Glomerular visceral epithelial cell (primary cell): ENCODE results near the gene OPCML.
A peak's percentile ranks its signal among the peaks of the same experiment; 100 is the strongest.

ENCODE experiments used
- DNase-seq: peaks from one replicate; pipeline ENCODE4 v3.0.0-alpha.2; 2016; ENCODE audit errors: extremely low spot score

OPCML gene

DNA sequence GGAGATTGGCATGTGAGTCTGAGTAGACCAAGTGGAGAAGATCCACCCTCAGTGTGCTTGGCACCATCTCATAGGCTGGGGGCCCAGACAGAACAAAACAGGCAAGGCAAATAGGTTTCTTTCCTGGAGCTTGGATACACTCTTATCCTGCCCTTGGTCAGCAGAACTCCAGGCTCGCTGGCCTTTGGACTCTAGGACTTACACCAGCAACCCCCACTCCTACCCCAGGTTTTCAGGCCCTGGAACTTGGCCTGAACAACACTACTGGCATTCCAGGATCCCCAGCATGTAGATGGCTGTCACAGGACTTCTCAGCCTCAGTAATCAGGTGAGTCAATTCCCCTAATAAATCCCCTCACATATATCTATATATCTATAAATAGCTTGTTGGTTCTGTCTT, 637.7 kb downstream of the OPCML start:
- DNase-seq, result no peak

DNA sequence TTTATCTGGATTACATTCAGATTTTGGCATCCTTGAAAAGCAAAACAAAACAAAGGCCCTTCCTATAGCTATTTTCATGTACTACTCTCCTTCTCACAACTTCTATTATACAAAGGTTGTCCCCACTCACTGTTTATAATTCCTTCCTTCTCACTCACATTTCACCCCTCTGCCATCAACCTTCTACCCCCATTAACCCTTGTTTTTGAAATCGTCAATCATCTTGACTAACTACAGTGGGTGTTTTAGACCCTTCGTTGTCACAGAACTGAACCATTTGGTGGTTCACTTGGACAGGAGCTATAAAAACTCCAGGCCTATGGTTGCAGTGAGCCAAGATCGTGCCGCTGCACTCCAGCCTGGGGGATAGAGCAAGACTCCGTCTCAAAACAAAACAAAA, 639.4 kb downstream of the OPCML start:
- no peak for DNase-seq

DNA sequence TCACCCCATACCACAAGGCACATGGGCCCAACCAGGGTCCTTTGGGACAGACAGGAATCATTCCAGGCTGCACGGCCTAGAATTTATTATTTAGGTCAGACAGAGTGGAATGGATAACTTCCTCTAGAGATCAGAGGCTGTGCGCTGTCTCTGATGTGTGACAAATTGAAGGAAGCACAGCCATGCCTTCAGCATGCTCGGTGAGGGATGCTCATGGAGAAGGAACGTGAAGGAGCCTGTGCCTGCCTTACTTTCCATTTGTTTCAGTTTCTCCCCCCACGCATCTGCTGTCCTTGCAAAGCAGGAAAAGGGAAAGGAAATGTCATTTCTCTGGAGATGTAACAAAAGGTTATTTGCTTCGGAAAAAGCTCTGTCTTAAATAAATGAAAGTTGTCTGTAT, 644.1 kb downstream of the OPCML start:
- no peak for DNase-seq

DNA sequence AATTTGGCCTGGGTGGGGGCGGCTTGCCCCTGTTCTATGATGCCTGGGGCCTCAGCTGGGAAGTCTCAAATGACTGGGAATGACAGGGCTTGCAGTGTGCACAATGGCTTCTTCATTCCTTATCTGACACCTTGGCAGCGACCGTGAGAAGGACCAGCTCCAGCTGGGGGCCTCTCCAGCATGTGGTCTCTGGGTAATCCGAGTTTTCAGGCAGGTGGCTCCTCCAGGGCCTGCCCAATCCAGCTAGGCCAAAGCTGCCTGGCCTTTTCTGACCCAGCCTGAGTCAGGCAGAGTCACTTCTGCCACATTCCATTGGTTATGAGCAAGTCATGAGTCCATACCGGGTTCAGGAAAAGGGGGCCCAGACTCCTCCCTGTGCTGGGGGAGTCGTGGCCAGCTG, 646.0 kb downstream of the OPCML start:
- DNase-seq, result peak; percentile 36

DNA sequence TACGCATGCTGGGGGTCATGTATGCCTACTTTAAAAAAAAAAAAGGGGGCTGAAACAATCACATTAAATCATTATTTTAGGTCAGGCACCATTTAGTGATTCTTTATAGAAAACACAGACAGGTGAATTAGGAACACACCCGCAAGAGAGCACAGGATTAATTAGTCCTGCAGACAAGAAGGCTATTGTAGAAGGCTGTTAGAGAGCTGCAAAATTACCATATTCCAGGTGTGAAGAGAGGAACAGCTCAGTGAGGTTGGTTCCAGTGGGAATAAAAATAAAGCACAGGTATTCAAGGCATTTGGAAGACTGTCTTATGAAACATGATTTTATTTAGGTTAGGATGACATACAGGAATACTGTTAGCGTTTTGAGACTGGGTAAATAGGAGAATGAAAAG, 649.1 kb downstream of the OPCML start:
- DNase-seq, result no peak

DNA sequence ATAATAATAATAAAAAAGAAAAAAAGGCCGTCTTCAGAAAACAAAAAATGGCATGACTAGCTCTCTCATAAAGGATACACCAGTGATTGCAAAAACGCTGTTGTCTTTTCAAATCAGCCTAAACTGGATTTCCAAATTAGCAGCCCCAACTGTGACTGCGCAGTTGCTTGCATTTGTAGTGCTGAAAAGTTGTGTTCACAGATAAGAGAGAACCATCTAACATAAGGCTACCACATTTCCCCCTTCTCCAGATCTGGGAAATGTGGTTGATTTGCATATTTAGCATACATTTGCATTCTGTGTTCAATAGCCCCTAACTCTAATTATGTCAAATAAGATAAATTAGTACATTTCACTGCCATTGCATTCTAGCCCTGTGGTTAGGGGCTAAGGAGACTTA, 650.7 kb downstream of the OPCML start:
- no peak for DNase-seq

DNA sequence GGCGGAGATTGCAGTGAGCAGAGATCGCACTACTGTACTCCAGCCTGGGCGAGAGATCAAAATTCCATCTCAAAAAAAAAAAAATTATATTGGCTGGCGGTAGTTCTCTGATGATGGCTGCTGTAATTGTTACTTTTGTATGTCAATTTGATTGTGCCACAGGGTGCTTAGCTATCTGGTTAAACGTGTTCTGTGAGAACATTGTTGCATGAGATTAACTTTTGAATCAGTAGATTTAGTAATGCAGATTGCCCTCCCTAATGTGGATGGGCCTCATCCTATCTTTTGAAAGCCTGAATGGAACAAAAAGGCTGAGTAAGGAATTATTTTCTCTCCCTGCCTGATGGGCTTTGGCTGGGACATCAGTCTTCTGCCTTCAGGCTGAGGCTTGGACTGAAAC, 654.2 kb downstream of the OPCML start:
- no peak for DNase-seq

DNA sequence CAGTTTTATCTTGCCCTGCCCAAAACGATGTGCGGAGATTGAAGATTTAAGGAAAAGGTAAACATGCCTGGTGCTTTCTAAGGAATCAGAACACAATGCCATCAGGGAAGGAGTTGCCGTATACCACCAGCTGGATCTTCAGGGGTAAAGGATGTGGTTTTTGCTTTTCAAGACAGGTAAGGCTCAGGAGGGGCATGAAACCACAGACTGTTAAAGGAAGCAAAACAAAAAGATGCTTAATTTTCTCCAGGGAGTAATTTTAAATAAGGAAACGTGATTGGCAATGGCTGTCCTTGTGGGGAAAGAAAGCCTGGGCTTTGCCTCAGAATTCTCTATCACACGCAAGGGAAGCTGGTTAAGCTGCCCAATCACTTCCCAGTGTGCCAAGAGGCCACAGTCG, 655.6 kb downstream of the OPCML start:
- DNase-seq, result no peak

DNA sequence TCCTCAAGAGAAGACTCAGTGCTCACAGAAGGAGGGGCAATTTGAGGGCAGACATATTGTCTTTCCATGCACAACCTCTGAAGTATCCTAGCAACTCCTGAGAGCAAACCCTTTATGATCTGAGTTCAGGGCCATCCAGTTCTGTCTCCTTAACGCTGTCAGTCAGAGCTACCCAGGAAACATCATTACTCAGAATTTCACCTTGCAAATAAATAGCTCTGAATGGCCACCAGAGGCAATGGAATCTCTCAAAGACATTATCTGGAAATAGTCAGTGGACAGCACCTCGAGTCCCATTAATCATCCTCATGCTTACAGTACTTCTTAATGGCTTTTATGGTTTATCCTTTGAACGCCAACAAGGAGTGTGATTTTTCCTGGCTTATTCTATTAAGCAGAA, 656.1 kb downstream of the OPCML start:
- no peak for DNase-seq

DNA sequence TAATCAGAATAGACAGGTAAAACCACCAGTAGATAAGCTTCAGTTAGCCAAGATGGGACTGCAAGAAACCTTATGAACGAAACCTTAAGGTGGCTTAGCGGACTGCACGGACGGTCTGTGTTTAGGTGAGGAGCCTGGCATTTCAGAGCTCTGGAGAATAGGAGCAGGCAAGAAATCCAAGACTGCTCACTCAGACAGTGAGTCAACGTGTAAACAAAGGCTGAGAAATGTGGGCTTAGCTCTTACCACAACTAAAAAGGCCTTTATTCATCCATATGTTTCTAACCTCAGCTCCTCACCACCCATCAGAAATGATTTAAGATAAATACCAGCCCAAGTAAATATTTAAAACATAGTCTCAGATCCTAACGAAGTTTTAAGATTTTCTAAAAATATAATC, 657.7 kb downstream of the OPCML start:
- peak; percentile 59 for DNase-seq

DNA sequence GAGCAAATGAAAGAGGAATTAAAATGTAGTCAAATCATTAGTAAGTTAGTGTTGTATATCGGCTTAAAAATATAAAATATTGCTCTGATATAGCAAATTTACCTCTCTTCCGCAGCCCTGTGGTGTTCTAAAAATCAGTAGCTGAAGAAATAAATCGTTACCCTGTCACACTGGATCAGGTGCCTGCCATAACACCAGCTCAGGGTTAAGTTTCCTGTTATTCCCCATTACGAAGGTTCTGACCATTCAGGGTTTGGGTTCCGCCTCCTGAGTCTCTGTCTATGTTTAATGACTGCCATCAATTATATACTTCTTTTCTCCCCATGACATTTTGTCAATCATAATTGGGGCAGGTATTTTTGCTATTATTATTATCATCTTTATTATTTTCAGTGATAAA, 658.5 kb downstream of the OPCML start:
- DNase-seq, result no peak

DNA sequence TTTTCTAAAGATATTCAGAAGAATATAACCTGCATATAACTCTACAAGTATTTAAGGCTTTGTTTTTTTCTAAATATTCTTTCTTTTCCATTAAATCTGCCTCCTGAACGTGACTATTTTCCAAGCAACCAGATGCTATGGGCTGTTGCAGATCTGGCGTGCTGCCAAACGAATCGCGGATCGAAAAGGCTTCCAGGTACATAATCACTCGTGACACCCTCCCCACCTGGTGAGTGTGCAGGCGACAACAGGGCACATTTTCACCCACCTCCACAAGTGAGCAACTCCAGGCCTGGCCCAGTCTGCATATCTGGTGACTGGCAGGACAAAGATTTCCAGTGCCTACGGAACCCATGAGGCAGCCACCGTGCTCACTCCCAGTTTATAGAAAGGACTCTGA, 660.1 kb downstream of the OPCML start:
- no peak for DNase-seq

DNA sequence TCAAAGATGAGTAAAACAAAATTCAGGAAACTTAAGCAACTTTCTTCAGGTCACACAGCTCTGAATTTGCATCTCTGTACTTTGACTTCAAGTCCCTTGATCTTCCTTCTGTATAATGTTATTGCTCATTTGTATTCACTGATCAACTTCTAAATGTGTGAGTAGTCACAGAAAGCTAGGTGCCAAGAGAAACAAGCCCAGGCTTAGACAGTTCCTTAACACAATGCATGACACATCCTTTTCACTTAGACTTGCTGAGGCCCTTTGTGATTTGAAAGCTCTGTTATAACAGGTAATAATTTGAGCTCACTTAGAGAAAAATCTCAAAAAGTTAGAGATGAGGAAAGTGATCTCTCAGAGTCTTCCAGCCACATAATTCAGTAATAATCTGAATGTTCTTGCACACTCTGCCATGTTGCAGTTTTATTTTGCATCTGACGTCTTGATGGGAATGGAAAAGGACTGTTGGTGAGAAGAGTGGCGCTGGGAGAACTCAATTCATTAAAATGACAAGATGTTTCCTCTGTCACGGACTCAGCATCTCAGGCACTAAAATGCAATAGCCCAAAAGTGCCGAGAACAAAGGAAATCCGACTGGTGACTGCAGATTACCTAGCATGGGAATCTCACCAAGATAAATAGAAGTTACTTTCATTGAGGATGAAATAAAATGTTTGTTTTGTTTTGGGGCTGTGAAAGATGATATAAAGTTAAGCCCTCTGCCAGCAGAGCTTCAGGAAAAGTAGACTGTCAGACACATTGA, 665.3 kb downstream of the OPCML start:
- DNase-seq, result peak; percentile 8

DNA sequence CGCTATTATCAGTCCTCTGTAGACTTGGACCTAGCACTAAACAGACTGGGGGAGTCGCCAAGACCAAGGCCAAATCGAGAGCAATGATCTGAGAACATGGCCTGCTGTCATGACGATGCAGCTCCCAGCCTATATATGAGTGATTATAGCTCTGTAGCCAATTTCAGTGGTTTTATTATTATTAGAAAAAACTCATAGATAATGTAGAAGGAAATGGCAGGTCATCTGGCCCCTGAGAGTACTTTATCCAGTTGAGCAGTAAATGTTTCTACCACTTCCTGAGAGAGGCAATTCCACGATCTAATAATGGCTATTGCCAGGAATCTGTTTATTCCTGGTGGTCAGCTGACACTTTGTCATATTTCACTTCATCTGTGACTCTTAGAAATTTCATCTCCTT, 666.7 kb downstream of the OPCML start:
- no peak for DNase-seq

DNA sequence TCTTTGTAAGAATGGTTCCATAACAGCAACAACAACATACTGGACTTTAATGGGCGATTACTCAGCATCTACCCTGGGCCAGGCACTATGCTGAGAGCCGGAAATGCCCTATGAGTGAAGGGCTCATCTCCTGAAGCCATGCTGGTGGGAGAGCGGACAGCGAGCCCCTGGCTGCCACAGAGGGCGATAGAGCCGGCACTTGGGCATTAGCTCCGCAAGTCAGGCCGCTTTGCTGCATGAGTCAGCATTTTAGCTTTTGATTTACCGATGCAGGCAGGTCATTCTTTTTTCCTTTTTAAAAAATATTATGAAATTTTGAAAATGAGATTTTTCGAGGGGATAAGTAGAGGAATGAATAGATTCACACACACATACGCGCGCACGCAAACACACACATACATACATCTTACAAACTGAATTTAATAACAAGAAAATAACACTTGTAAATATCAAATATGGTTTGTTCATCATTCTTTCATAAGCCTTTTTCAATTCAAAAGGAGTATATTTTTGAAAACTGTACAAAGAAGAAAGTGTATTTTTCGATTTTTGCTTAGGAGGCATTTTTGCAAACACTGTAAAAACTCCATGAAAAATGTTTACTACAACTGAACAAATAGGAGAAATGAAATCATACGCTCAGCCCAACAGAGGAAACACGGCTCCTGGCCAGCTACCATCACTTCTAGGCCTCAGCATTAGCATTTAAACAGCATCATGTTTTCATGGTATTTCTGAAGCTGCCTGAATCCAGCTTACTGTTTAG, 667.3 kb downstream of the OPCML start:
- no peak for DNase-seq

DNA sequence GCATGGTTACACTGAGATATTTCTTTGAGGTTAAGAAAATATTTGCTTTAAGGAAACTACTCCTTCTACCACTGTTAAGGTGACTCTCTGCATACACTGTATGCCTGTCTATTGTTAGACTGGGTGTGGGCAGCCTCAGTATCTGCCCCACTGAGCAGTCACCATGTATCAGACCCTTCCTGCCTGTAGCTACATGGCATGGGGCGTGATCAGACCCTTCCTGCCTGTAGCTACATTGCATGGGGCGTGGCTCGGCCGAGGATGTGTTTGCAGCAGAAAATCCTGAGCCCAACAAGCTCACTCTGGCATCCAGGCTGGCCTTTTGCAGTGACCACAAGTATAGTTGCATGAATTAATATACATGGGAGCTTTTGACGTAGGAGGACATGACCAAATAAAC, 669.4 kb downstream of the OPCML start:
- DNase-seq, result no peak

DNA sequence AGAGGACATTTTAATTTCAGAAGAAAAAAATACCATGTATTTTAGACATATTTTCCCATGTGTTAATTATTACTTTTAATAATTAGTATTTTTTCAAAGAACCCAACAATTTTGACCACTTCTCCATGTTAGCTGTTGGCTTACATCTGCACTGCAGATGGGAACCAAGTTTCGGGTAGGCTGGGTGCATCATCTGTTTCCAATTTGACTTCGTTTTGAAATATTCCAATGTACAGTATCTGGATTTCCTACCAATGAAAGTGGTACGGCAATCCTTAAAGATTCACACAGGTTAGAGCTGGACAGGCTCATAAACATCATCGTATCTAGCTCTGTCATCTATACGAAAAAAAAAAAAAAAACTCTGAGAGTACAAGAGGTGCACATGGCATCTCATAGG, 670.2 kb downstream of the OPCML start:
- no peak for DNase-seq

DNA sequence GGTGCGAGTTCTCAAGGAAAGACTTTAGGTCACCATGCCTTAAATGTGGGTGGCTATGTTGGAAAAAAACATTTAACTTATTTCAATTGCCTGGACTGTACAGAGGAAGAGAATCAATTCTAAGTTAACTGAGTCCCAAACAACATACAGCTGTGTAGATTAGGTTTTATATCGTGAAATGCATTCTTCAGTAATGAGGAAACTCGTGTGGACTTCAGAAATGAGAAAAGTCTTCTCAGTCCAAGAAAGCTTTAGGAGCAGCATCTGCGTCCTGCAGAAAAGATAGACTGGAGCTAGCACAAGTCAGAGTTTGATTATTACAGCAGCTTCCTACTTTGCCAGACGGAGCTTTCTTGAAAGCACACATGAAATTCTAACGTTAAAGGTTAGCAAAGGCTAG, 673.0 kb downstream of the OPCML start:
- no peak for DNase-seq

DNA sequence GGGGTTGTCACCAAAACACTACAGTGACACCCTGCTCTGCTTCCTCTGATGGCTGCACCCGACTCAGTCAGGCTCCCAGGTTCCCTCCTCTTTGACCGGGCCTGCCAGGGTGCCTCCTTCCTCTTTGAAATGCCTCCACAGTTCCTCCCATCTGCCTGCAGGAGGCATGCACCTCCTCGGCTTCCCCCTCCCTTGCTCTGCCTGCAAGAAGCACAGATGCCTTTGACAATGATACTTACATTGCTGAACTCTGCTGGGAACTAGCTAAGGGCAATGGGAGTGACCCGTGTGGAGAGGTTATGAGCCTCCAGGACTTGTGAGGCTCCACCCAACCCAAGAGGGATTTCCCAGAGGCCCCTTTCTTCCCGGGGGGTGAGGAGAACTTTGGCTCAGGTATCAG, 674.1 kb downstream of the OPCML start:
- peak; percentile 20 for DNase-seq

DNA sequence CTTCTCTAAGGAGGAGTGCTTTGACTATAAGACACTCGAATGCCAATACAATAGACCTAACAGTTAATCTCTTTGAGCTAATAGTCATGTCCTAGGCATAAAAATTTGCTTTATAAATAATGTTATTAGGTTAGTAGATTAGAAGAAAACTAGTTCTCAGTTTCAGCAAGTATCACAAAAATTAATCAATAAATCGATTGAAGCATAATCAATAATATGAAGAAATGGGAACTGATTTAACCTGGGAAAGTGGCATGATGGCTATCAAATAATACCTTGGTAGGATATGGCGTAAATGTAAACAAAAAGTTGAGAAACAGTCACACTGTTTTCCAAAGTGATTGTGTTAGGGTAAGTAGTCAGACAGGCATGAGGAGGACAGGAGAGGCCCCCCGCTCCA, 676.3 kb downstream of the OPCML start:
- DNase-seq, result no peak

DNA sequence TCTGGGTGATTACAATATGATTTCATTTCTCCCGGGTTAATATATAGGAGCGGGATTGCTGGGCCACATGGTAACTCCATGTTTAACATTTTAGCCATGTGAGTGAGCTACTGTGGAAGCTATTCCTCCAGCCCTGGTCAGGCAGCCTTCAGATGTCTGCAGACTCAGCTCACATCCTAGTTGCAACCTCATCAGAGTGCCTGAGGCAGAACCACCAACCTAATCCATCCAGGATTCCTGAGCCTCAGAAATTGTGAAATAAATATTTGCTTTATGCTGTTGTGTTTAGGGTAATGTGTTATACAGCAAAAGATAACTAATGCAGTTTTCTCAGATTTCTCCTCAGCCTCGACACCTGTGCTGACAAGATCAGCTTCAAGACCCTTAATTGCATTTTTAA, 676.8 kb downstream of the OPCML start:
- DNase-seq, result no peak

DNA sequence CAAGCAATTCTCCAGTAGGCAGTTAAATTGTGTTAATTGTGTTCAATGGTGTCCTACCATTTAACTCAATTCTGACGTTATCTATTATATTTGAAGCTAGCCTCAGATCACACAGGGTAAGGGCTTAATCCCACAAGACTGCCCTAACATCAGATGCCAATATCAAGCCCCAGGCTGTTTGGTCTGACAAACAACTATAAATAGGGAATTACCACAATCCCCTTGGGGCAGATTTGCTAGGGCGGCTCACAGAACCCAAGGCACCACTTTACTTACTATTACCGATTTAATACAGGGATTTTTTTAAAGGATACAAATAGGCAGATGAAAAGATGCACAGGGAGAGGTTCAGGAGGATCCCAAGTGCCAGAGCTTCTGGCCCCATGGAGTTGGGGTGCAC, 678.4 kb downstream of the OPCML start:
- no peak for DNase-seq

DNA sequence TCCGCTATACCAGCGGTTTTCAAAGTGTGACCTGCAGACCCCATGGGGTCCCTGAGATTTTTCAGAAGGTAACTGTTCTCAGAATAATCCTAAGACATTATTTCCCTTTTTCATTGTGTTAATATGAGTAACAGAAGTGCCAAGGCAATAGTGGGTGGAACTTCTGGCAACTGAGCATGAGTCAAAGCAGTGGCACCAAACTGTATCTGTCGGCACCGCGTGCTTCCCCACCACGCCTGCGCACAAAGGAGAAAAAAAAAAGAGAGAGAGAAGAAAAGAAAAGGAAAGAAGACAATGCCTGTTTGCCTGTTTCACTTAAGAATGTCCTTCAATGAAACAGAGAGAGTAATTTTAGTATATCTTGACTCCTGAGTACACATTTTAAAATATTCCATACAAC, 679.9 kb downstream of the OPCML start:
- no peak for DNase-seq

DNA sequence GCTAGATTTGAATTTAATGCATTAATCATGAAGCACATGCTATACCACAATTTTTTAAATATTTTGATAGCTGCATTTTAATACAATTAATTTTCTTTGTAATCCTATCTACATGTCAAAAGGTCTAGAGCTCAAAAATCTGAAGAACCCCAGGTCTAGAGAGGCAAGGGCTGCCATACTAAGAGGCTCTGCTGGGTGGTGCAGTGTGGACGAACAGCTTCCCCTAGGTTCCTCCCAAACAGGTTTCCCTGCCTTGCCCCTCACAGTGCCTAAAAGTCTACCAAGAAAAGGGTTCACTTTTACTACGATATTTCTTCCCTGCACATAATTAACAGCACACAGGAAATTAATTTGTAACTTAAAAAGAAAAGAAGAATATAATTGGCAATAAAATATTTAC, 681.1 kb downstream of the OPCML start:
- DNase-seq, result no peak
